K562 (cell line): ENCODE measurements around the gene GRM3. TPM values are rescaled to one million over a fixed set of nuclear protein-coding genes. Genes with fewer than 3 reads are reported as not detected.

Source experiments
- ATAC-seq: fragments of 200-7000 bp; cut with Tn5 transposase; 3 replicates; pipeline ENCODE4 v1.9.1; 2020; ENCODE audit warnings: moderate library complexity
- BruUV-seq: library from RNA; stranded (reverse); fragments of 400-500 nt; replicated peaks from 2 replicates; lab custom pipeline; 2021; lab: Mats Ljungman, UMichigan
- CTCF ChIA-PET: fragments of 300-600 bp; formaldehyde crosslinking; extraction: SDS; loops from one replicate; lab custom pipeline; 2021; ENCODE audit warnings: low intra/inter-chr PET ratio; lab: Yijun Ruan, JAX
- POLR2A ChIA-PET: fragments of 300-600, 350-650 bp; sonication (Branson Sonifier 250); formaldehyde crosslinking; extraction: SDS; loops from one replicate; lab custom pipeline; 2021; ENCODE audit warnings: antibody characterized with exemption, inconsistent platforms; lab: Yijun Ruan, JAX
- DNase-seq, 4 experiments: peaks; one replicate each; pipeline versions ENCODE4 v3.0.0 to v3.0.0-alpha.2; 2011 to 2018; ENCODE audit warnings: low spot score in 3 of 4, mixed read lengths in 3 of 4; ENCODE audit errors: extremely low read depth in 1 of 4
- FAIRE-seq: peaks from 2 replicates; lab custom pipeline; 2011; peaks lifted over from hg19 to GRCh38; lab: Jason Lieb, UNC
- H2AFZ ChIP-seq: 2 replicates; pipeline ENCODE4 v1.6.0; 2011; ENCODE audit warnings: low read depth, low read length, control low read depth, inconsistent platforms
- H3K27ac ChIP-seq: fragments of 200-600 bp; 3 replicates; pipeline ENCODE4 v1.8.0; 2011; ENCODE audit warnings: low read depth, mild to moderate bottlenecking, control low read depth, inconsistent platforms, low read length, moderate library complexity, mixed read lengths; ENCODE audit errors: extremely low read depth
- H3K27me3 ChIP-seq, 2 experiments: fragments of 300-600 bp in 1 of 2; 2 replicates in 1 of 2; 3 replicates in 1 of 2; pipeline versions ENCODE4 v1.6.0 to v1.8.0; 2011; ENCODE audit warnings: inconsistent platforms in 2 of 2, low read length in 2 of 2, mild to moderate bottlenecking in 1 of 2, mixed read lengths in 1 of 2, moderate library complexity in 1 of 2; ENCODE audit not compliant: control insufficient read depth in 2 of 2, insufficient read depth in 2 of 2
- H3K36me3 ChIP-seq: fragments of 300-600 bp; 3 replicates; pipeline ENCODE4 v1.8.0; 2011; ENCODE audit warnings: mild to moderate bottlenecking, low read length, inconsistent platforms; ENCODE audit not compliant: control insufficient read depth, insufficient read depth
- H3K4me1 ChIP-seq, 2 experiments: fragments of 200-600 bp in 1 of 2; replicated peaks in 1 of 2; 2 replicates in 1 of 2; 3 replicates in 1 of 2; pipeline versions ENCODE4 v1.5.1 to v1.8.0; 2011; ENCODE audit warnings: inconsistent platforms in 2 of 2, low read length in 2 of 2, mild to moderate bottlenecking in 1 of 2, mixed read lengths in 1 of 2, moderate library complexity in 1 of 2; ENCODE audit not compliant: control insufficient read depth in 2 of 2, insufficient read depth in 2 of 2
- H3K4me2 ChIP-seq: 2 replicates; pipeline ENCODE4 v1.6.1; 2011; ENCODE audit warnings: low read length, control low read depth, inconsistent platforms, mixed read lengths; ENCODE audit not compliant: insufficient read depth
- H3K4me3 ChIP-seq: fragments of 200-600 bp; sonication (generic), shearing (Covaris generic); 2 replicates; pipeline ENCODE4 v1.5.1; 2016; ENCODE audit warnings: control low read depth, inconsistent platforms
- H3K79me2 ChIP-seq: fragments of 200-600 bp; 3 replicates; pipeline ENCODE4 v1.8.0; 2011; ENCODE audit warnings: low read length, inconsistent platforms; ENCODE audit not compliant: control insufficient read depth, insufficient read depth
- H3K9ac ChIP-seq, 2 experiments: 2 replicates each; pipeline versions ENCODE4 v1.6.0 to v1.6.1; 2011; ENCODE audit warnings: low read depth in 2 of 2, low read length in 2 of 2, control low read depth in 1 of 2, inconsistent platforms in 1 of 2, mild to moderate bottlenecking in 1 of 2, mixed read lengths in 1 of 2; ENCODE audit not compliant: insufficient read depth in 1 of 2
- H3K9me1 ChIP-seq: one replicate; pipeline ENCODE4 v1.6.0; 2011; ENCODE audit warnings: inconsistent platforms, mild to moderate bottlenecking, low read length, moderate library complexity; ENCODE audit not compliant: control insufficient read depth, insufficient read depth
- H3K9me3 ChIP-seq: replicated peaks from 2 replicates; pipeline ENCODE4 v1.5.1; 2011; ENCODE audit warnings: low read depth, low read length, inconsistent platforms; ENCODE audit not compliant: control insufficient read depth, insufficient read depth
- H4K20me1 ChIP-seq: replicated peaks from 2 replicates; pipeline ENCODE4 v1.6.1; 2011; ENCODE audit warnings: low read length, inconsistent platforms, mixed read lengths; ENCODE audit not compliant: control insufficient read depth, insufficient read depth
- GTF3C2 ChIP-seq: IDR thresholded peaks from 3 replicates; pipeline ENCODE4 v1.6.1; 2011; ENCODE audit warnings: borderline replicate concordance, mild to moderate bottlenecking, moderate library complexity; ENCODE audit not compliant: insufficient read length; ENCODE audit errors: extremely low read depth
- RERE ChIP-seq: sonication (generic); formaldehyde crosslinking; IDR thresholded peaks from 2 replicates; pipeline ENCODE4 v1.8.0; 2023; ENCODE audit warnings: missing genetic modification reagents, mild to moderate bottlenecking, borderline replicate concordance
- SAP30 ChIP-seq: fragments of 200-600 bp; sonication (generic); IDR thresholded peaks from 2 replicates; pipeline ENCODE4 v1.6.1; 2012; ENCODE audit warnings: borderline replicate concordance, low read depth, mild to moderate bottlenecking, moderate library complexity, low read length, control low read depth, inconsistent platforms; ENCODE audit not compliant: insufficient read depth, poor library complexity, severe bottlenecking
- ZBTB43 ChIP-seq: sonication (generic); formaldehyde crosslinking; IDR thresholded peaks from 2 replicates; pipeline ENCODE4 v1.8.0; 2023; ENCODE audit warnings: mild to moderate bottlenecking, missing genetic modification reagents
- ZBTB5 ChIP-seq: fragments of 450-650 bp; IDR thresholded peaks from 2 replicates; pipeline ENCODE4 v1.6.1; 2017; ENCODE audit warnings: antibody characterized with exemption
- ZNF507 ChIP-seq: conservative IDR thresholded peaks from 2 replicates; pipeline ENCODE4 v1.6.1; 2017; ENCODE audit warnings: missing genetic modification characterization, missing compliant biosample characterization
- ZNF584 ChIP-seq: fragments of 200-800 bp; sonication (Bioruptor generic); IDR thresholded peaks from 2 replicates; pipeline ENCODE4 v1.6.1; 2016; ENCODE audit warnings: low read depth, mild to moderate bottlenecking, missing genetic modification characterization, missing compliant biosample characterization
- ZSCAN32 ChIP-seq: fragments of 450-650 bp; formaldehyde crosslinking; IDR thresholded peaks from 2 replicates; pipeline ENCODE4 v1.4.0; 2020; ENCODE audit warnings: mild to moderate bottlenecking, moderate library complexity
- in situ Hi-C: fragments of 300-500 bp; cut with MboI; formaldehyde crosslinking; loops from 4 replicates; pipeline ENCODE4 v1.15.0; 2018; ENCODE audit warnings: inconsistent platforms, mixed read lengths
- intact Hi-C: fragments of 100-400 bp; cut with micrococcal nuclease; formaldehyde crosslinking; loops from 2 replicates; pipeline ENCODE4 v1.14.2; 2022
- polyA plus RNA-seq, 8 experiments: library from polyadenylated mRNA; depleted of rRNA in 4 of 8; stranded (reverse) in 5 of 8; unstranded in 3 of 8; fragments of >200 nt; fragmentation: Nextera tagmentation in 2 of 8; fragmentation: Illumina TruSeq in 1 of 8; extraction: Ambion mirVana in 2 of 8; extraction: Trizol in 1 of 8; gene quantifications; 2 replicates each; pipeline versions ENCODE4 v1.2.1 to v1.2.3, GENCODE V29; 2011 to 2014; ENCODE audit warnings: inconsistent platforms in 1 of 8, missing spikeins in 1 of 8
- total RNA-seq, 7 experiments: library from RNA; depleted of rRNA in 6 of 7; stranded (reverse); fragments of >200 nt in 6 of 7; fragmentation: Illumina TruSeq in 2 of 7; extraction: Trizol in 2 of 7; gene quantifications; 2 replicates each; pipeline versions ENCODE4 v1.2.1 to v1.2.3, GENCODE V29; 2011 to 2021; ENCODE audit warnings: low replicate concordance in 1 of 7

GRM3 gene
- total and polyA plus RNA-seq, 9 of the 15 experiments (the other 6 are each of a cell fraction or from before 2014, with no cell fraction given) = 0.03 to 0.08 (median 0.03) TPM; not detected in 6

- BruUV-seq = no TSS peak
- DNase-seq (no peak), ATAC-seq (no peak), FAIRE-seq (no peak)
- in situ Hi-C loops = no loop called here
- ChIA-PET CTCF (no interaction called here), POLR2A (no interaction called here)
- intact Hi-C loops = no loop called here
- Histone ChIP-seq H3K36me3 (no peaks in the 10 kb centered on the region), H3K4me1 (peaks cover 0 to 5% of the 10 kb centered on the region in 2 experiments; a peak in 1 of 5 replicates), H4K20me1 (no peaks in the 10 kb centered on the region), H2AFZ (no peak overlapping the region), H3K27me3 (peaks cover 0 to 10% of the 10 kb centered on the region in 2 experiments; a peak in 3 of 5 replicates), H3K79me2 (no peaks in the 10 kb centered on the region), H3K9me1 (no peaks in the 10 kb centered on the region), H3K9me3 (no peaks in the 10 kb centered on the region), H3K9ac (no peak overlapping the region), H3K4me2 (no peak overlapping the region), H3K4me3 (no peak overlapping the region), H3K27ac (no peak overlapping the region)
- TF ChIP-seq ZBTB43 = no peak
- TF ChIP-seq SAP30 = no peak
- TF ChIP-seq RERE (CRISPR knock-in tag) = no peak
- no peak for TF ChIP-seq GTF3C2
- TF ChIP-seq ZNF584 = no peak
- no peak for TF ChIP-seq ZSCAN32 (CRISPR knock-in tag)
- no peak for TF ChIP-seq ZBTB5
- no peak for TF ChIP-seq ZNF507 (tag)
These were observed 146.7 kb downstream of the GRM3 start for GRCh38 chr7:86790383-86790782.
